GM18519 (cell line): ENCODE data around the gene P2RY2.

Experiments
- ATAC-seq: cut with Tn5 transposase; IDR thresholded peaks from one replicate; pipeline ENCODE4 v1.9.1; 2021; ENCODE audit warnings: mild to moderate bottlenecking, moderate library complexity; ENCODE audit not compliant: unreplicated experiment, low FRiP score

P2RY2 gene

DNA sequence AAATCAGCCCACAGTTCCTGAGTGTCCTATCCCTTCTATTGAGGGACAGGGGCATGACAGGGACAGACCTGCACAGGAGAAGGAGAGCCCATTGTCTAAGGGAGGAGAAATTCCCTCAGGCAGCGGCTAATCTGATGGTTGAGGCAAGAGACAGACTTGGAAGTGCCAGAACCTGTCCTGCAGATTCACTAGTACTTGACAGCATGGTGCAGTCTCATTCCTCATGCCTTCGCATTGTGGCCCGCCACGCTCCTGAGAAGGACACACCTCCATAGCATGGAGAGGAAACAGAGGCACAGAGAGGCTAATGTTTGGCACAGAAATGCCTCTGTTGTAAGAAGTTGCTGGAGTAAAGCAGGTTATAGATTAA lies 57.3 kb downstream of the P2RY2 start:
- ATAC-seq = no peak

DNA sequence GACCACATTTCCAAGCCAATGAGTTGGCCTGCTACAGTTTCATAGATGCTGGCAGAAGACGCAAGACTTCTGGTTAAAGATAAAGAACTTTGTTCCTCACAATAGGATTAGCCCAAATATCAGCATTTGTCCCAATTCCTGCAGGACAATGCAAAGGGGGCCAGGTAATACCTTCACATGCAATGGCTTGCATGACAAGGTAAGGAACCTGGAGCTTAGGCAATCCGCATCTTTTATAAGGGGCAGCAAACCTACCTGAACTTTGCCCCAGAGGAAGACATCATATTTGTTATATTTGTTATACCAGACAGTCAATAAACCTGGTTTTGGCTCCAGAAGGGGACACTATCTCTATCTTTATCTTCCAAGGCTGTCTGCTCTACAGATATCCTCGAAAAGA lies 59.4 kb downstream of the P2RY2 start:
- no peak for ATAC-seq

DNA sequence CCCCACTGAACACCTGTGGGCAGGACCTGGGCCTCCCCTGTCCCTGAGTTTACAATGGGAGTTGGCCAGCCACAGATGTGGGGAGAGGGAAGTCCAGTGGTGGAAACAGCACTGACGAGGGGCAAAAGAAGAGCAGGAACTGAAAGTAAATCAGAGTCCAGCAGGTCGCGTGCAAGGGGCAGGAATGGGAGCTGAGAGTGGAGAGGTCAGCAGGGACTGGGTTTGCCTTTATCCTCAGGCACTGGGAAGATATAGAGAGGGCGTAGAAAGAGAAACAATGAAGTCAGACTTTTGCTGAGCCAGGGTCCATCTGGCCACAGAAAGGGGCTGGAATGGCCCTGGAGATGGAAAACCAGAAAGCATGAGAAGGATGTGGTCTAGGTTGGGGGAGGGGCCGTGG lies 62.5 kb downstream of the P2RY2 start:
- ATAC-seq = no peak

DNA sequence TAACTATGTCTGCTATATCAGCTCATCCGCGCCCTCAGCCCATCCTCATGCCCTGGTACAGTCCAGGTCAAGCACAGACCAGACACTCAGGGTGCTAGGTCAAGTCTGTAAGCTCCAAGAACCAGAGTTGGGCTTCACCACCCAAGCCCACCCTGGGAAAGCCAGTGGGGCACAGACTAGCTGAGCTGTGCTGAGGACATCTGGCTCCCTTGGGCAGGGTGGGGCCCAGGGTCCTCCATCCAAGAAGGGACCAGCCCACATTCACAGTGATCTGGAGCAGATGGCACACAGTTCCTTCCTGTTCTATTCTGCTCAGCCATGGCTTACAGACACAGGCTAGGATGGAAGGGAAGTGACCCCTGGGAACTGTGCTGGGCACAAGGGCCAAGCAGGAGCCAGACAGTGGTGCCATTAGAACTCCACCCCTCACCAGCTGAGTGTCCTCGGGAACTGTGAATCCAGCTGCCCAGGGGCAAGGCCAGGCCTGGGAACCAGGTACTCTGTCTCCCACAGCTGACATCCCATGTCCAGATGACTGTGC lies 63.2 kb downstream of the P2RY2 start:
- no peak for ATAC-seq

DNA sequence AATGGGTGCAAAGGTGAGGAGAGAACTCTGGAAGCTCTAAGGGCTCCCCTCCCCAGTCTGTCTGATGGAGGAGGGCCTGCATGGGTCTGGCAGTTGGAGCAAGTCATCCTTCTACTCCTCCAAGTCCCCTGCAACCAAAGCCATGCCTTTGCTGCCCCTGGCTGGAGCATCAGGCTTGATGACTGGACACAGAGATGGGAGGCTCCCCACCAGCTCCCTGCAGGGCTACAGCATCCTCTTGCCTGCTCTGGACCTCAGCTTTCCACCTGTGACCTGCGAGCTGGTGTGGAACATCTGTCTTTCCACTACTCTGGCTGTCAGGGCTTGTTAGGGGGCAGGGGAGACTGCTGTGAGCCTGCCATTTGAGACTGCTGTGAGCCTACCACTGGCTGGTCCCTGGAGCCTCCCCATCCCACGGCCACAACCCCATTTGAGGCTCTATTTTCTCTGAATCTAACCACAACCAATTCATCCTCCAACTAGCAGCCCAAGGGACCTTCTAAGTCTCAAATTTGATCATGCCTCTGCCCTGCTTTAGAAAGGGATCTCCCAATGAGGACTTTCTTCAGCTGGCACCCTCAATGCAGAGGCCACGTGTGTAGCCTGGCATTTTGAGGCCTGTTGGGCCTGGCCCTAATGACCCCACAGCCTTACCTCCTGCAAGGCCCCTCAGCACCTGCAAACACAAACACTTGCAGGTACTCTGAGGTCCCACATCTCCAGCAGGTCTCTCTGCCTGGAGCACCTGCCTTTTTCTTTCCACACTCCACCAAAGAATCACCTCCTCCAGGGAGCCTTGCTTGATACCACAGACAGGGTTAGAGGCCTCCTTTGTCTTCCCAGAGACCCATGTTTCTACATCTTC lies 63.9 kb downstream of the P2RY2 start:
- no peak for ATAC-seq

DNA sequence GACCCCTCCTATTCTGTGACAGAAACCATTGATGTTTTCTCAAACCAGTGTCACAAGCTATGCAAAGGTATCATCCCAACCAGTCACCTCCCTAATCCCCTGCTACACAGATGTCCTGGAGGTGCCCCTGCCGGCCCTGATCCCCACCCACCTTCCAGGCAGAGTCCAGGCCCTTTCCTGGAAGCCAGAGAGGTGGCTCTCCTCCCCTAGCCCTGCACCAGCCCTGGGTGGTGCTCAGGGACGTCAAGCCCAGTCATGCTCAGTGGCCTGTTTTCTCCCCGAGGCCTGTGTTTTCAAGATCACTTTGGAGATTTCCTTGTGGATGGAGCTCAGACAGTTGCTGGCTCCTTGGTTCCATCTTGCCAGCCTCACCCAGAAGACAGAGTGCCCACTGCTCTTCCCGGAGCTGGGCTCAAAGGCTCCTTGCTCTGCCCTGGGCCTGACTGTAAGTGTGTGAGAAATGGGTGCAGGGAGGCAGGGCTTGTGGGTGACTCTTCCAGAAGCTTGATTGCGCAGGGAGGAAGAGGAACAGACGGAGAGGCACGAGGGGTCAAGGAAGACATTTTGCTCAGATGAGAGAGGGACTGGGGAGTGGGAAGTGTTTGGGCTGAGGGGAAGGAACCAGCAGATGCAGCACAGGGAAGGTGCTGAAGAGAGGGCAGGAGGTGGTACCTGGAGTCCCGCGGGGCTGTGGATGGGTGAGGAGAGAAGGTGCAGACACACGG lies 65.4 kb downstream of the P2RY2 start:
- no peak for ATAC-seq

DNA sequence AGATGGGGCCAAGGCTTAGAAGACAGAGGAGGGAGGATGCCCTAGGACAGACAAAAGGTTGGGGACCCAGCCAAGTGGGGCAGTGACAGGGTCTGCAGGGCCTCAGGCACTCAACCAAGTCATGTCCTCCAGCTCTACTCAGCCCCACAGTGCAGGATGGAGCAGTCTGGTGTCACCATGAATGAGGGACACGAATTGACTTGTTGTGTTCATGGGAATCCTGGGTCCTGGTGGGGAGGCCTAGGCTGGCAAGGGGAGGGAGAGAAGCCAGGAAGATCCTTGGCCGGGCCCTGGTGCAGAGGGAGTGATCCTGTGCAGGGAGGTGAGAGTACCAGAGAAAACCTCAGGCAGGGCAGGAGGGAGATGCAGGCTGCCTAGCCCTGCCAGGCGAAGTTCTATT lies 66.0 kb downstream of the P2RY2 start:
- no peak for ATAC-seq

DNA sequence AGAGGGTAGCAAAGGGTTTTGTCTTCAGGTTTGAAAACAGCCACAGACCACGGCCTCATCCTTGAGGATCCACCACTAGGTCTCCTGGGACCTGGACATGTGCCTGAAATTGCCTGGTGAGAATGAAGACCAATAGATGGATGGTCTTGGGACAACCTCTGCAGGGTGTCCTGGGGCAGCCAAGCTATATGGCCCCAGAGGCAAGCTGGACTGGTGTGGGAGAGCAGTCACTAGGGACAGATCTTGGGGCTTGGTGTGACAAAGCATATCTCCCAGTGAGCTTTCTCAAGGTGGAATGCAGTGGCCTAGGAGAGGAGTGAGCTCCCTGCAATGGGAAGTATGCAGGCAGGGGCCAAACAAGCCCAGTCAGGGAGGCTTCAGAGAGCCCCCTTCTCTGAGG lies 67.6 kb downstream of the P2RY2 start:
- no peak for ATAC-seq
